A673 (cell line): ENCODE measurements around the gene PSD2.

Source experiments
- EZH2 ChIP-seq: fragments of 200-600 bp; sonication (generic); IDR thresholded peaks from 2 replicates; pipeline ENCODE4 v1.6.1; 2017; ENCODE audit warnings: borderline replicate concordance, low read depth, mild to moderate bottlenecking, mixed read lengths, antibody characterized with exemption, low read length; ENCODE audit not compliant: poor library complexity, severe bottlenecking
- TF ChIP-seq, protein P1 (sequence below): fragments of 300-800, 200-600 bp; sonication (generic); conservative IDR thresholded peaks from 2 replicates; pipeline ENCODE4 v1.5.1; 2017; ENCODE audit warnings: low read depth, mild to moderate bottlenecking, antibody characterized with exemption, low read length, moderate library complexity, mixed read lengths

DNA sequence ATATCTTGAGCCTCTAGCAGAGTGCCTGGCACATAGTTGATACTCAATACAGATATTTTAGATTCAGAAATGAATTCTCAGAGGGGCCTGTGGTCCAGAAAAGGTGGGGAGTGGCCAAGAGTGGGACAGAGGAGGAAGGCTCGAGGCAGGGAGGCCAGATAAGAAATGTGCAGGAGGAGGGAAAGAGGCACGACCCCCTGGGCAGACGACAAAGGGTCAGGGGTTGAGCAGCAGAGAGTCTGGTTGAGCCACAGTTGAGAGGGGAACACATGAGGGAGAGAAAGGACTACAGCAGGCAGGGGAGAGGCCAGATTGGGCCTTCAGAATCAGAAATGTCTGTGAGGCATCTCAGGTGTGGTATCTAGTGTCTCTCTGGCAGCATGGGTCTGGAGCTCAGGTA lies 89.1 kb downstream of the PSD2 start:
- no peak for TF ChIP-seq EZH2
- TF ChIP-seq, protein P1, sequence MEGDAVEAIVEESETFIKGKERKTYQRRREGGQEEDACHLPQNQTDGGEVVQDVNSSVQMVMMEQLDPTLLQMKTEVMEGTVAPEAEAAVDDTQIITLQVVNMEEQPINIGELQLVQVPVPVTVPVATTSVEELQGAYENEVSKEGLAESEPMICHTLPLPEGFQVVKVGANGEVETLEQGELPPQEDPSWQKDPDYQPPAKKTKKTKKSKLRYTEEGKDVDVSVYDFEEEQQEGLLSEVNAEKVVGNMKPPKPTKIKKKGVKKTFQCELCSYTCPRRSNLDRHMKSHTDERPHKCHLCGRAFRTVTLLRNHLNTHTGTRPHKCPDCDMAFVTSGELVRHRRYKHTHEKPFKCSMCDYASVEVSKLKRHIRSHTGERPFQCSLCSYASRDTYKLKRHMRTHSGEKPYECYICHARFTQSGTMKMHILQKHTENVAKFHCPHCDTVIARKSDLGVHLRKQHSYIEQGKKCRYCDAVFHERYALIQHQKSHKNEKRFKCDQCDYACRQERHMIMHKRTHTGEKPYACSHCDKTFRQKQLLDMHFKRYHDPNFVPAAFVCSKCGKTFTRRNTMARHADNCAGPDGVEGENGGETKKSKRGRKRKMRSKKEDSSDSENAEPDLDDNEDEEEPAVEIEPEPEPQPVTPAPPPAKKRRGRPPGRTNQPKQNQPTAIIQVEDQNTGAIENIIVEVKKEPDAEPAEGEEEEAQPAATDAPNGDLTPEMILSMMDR = no peak
